Measurements from ENCODE around the gene ZNF396. TPM values are rescaled to one million over a fixed set of nuclear protein-coding genes. Genes with fewer than 3 reads are reported as not detected.

The ZNF396 gene
- total and polyA plus RNA-seq, 9 donors, result 0.83 to 2.9 (median 1.7) TPM

DNA sequence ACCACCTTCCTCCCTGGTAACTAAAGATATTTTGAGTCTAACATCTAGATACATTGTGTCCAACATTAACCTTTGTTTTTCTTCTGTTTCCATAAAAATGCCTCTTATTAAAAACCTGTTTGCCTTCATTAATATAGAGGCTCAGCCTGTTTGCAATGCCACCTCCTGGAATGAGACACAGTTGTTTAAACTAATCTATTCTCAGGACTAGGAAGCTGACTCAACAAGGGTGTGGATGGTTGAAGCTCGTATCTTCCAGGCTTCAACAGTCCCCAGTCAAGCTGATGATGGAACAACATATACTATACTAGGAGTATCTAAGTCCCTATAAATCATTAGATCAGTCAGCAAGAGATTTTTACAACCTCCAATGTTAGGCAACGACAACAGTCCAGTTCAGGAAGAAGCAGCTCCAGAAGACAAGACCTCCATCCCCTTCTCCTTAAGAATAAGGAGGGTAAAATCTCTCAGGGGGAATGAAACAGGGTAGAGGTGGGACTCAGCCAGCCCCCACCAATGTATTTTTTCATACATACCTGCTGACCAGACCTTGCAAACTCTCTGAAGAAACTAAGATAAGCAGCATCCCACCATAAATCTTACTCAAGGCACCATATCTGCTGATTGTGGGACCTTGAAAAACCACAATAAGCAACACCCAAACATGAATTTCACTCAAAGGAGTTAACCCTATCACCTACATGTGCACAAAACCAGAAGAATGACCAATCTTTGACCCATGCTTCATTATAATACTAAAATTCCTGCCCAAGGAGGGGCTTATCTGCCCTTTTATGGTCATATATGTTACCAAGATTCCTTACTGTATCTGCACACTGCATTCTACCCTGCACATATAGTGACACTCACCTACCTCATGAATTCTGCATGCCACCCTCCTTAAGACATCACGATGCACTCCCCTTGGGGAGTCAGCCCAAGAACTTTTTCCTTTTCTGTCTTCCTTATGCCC lies 54.4 kb downstream of the ZNF396 start:
- 64 to 66% (median 65%) methylated on average over 3 of the region's 3 CpGs for WGBS, 3 donors
- no peak overlapping the region for H3K4me3 ChIP-seq

More for the DNA sequence above, 54.4 kb downstream of the ZNF396 start:
- DNase-seq, result no peak
- intact Hi-C loops (cut with DNase I), result no loop called here
- Histone ChIP-seq H3K9me3 (no peaks in the 10 kb centered on the region), H3K36me3 (no peaks in the 10 kb centered on the region), H3K27ac (no peak overlapping the region), H3K4me1 (ENCODE audit: insufficient read depth) (no peaks in the 10 kb centered on the region), H3K27me3 (no peaks in the 10 kb centered on the region)
- no peak for TF ChIP-seq POLR2A (IDR thresholded peaks at IDR 0.05)
- no peak for TF ChIP-seq EP300 (IDR thresholded peaks at IDR 0.05)
- TF ChIP-seq, protein P1, sequence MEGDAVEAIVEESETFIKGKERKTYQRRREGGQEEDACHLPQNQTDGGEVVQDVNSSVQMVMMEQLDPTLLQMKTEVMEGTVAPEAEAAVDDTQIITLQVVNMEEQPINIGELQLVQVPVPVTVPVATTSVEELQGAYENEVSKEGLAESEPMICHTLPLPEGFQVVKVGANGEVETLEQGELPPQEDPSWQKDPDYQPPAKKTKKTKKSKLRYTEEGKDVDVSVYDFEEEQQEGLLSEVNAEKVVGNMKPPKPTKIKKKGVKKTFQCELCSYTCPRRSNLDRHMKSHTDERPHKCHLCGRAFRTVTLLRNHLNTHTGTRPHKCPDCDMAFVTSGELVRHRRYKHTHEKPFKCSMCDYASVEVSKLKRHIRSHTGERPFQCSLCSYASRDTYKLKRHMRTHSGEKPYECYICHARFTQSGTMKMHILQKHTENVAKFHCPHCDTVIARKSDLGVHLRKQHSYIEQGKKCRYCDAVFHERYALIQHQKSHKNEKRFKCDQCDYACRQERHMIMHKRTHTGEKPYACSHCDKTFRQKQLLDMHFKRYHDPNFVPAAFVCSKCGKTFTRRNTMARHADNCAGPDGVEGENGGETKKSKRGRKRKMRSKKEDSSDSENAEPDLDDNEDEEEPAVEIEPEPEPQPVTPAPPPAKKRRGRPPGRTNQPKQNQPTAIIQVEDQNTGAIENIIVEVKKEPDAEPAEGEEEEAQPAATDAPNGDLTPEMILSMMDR (IDR thresholded peaks at IDR 0.05), result no peak

Other genes with a start within 250 kb of the ZNF396 start
- gene ZNF397, start 136.3 kb downstream of the ZNF396 start, total RNA-seq, result 10 to 100 TPM; 15.9 to 35.8 (median 27.7) TPM
- gene ZNF397, start 136.3 kb downstream of the ZNF396 start, polyA plus RNA-seq, result 10 to 100 TPM; 15.7 to 28.9 TPM
- gene ZSCAN30, start 87.1 kb downstream of the ZNF396 start, total RNA-seq, result 10 to 100 TPM; 12.2 to 18.3 (median 13.8) TPM
- 10 to 100 TPM in 1 of 2 donors, 1 to 10 TPM in 1; 7.0 to 14.8 TPM for gene ZSCAN30, start 87.1 kb downstream of the ZNF396 start, polyA plus RNA-seq
- gene ZNF24, start 32.9 kb downstream of the ZNF396 start, total RNA-seq, result 10 to 100 TPM; 27.1 to 64.8 (median 48.7) TPM
- gene ZNF24, start 32.9 kb downstream of the ZNF396 start, polyA plus RNA-seq, result 10 to 100 TPM; 18.7 to 26.6 TPM
- 10 to 100 TPM in 2 of 7 donors, 1 to 10 TPM in 5; 1.8 to 12.7 (median 8.1) TPM for gene INO80C, start 120.6 kb upstream of the ZNF396 start, total RNA-seq
- 10 to 100 TPM; 13.7 to 13.9 TPM for gene INO80C, start 120.6 kb upstream of the ZNF396 start, polyA plus RNA-seq
- 10 to 100 TPM; 20.0 to 60.2 (median 40.4) TPM for gene GALNT1, start 204.4 kb upstream of the ZNF396 start, total RNA-seq
- 10 to 100 TPM; 20.5 to 45.9 TPM for gene GALNT1, start 204.4 kb upstream of the ZNF396 start, polyA plus RNA-seq